Tibial nerve (tissue), 3 donors: ENCODE measurements around the gene CDK3.

Source experiments
- CTCF ChIP-seq, 5 experiments: fragments of 200-600 bp in 3 of 5; fragments of 450-650 bp in 2 of 5; sonication (generic) in 3 of 5; IDR thresholded peaks; one replicate each; pipeline ENCODE4 v1.5.1; 2016 to 2019; ENCODE audit warnings: antibody characterized with exemption in 5 of 5, mild to moderate bottlenecking in 3 of 5, moderate library complexity in 2 of 5
- POLR2A ChIP-seq, 2 donors: fragments of 450-650 bp; IDR thresholded peaks; one replicate each; pipeline ENCODE4 v1.6.1; 2017; ENCODE audit warnings: antibody characterized with exemption in 2 of 2, mild to moderate bottlenecking in 2 of 2, moderate library complexity in 2 of 2

GRCh38 chr17:76023900-76024237 lies 23.2 kb downstream of the CDK3 start:
- TF ChIP-seq CTCF (IDR thresholded peaks at IDR 0.05) (no peak), POLR2A (IDR thresholded peaks at IDR 0.05) (no peak)
